Amniotic stem cell (primary cell): ENCODE data around the gene ALX1.

Experiments used
- DNase-seq: peaks from one replicate; lab custom pipeline; 2025; lab: John Stamatoyannopoulos, UW

ALX1 gene

GRCh38 chr12:85280165-85280983 is at the start of gene ALX1:
TSS of gene ALX1 (plus strand) at chr12:85280220. CDS start at chr12:85280262, 42 bp downstream.
- peak; percentile 66 for DNase-seq

- no peak for DNase-seq
Observed at GRCh38 chr12:85237327-85237726, 42.7 kb upstream of the ALX1 start.

GRCh38 chr12:85244561-85244960 is 35.5 kb upstream of the ALX1 start:
- DNase-seq: no peak

GRCh38 chr12:85253853-85254252 is 26.2 kb upstream of the ALX1 start:
- DNase-seq: no peak

- no peak for DNase-seq
Observed at GRCh38 chr12:85257671-85258070, 22.3 kb upstream of the ALX1 start.

- DNase-seq: no peak
Observed at GRCh38 chr12:85260447-85260846, 19.6 kb upstream of the ALX1 start.

GRCh38 chr12:85260896-85261295 is 19.1 kb upstream of the ALX1 start:
- no peak for DNase-seq

- no peak for DNase-seq
Observed at GRCh38 chr12:85266356-85266755, 13.7 kb upstream of the ALX1 start.

- no peak for DNase-seq
Observed at GRCh38 chr12:85273381-85274314, 6.4 kb upstream of the ALX1 start.

- no peak for DNase-seq
Observed at GRCh38 chr12:85274315-85274651, 5.7 kb upstream of the ALX1 start.

GRCh38 chr12:85275374-85275773 is 4.6 kb upstream of the ALX1 start:
- DNase-seq: no peak

GRCh38 chr12:85277191-85277590 is 2.8 kb upstream of the ALX1 start:
- DNase-seq: no peak

GRCh38 chr12:85277900-85278597 is 2.0 kb upstream of the ALX1 start:
- DNase-seq: no peak

- DNase-seq: no peak
Observed at GRCh38 chr12:85278598-85279448, 1.2 kb upstream of the ALX1 start.

- DNase-seq: no peak
Observed at GRCh38 chr12:85279449-85280164, 413 bp upstream of the ALX1 start.

- no peak for DNase-seq
Observed at GRCh38 chr12:85280984-85281630, 1.1 kb downstream of the ALX1 start.

GRCh38 chr12:85281636-85282312 is 1.8 kb downstream of the ALX1 start:
- no peak for DNase-seq

- no peak for DNase-seq
Observed at GRCh38 chr12:85283560-85283959, 3.5 kb downstream of the ALX1 start.

- DNase-seq: no peak
Observed at GRCh38 chr12:85296362-85296761, 16.3 kb downstream of the ALX1 start.

GRCh38 chr12:85299053-85299452 is 19.0 kb downstream of the ALX1 start:
- DNase-seq: no peak
